Inflammatory macrophage (primary cell): ENCODE results near the gene SLC22A31.
"Not testable (repeated sequence)": the region's sequence is repeated elsewhere in the genome, so short reads cannot be mapped to it uniquely, and the experiment has no call there.

Experiments used
- DNase-seq, 2 donors: peaks; one replicate each; pipeline ENCODE4 v3.0.0-alpha.2; 2020 to 2022

Gene SLC22A31

GRCh38 chr16:89178453-89179147, 21.7 kb downstream of the SLC22A31 start:
- DNase-seq, result no peak

GRCh38 chr16:89177501-89177900, 22.8 kb downstream of the SLC22A31 start:
- DNase-seq, result no peak

GRCh38 chr16:89176717-89177116, 23.6 kb downstream of the SLC22A31 start:
- DNase-seq, result no peak

GRCh38 chr16:89176147-89176690, 24.1 kb downstream of the SLC22A31 start:
- DNase-seq, result no peak

GRCh38 chr16:89175280-89176146, 24.8 kb downstream of the SLC22A31 start:
- no peak for DNase-seq

- DNase-seq, result no peak
These were observed 25.5 kb downstream of the SLC22A31 start for GRCh38 chr16:89174877-89175276.

- no peak for DNase-seq
These were observed 26.1 kb downstream of the SLC22A31 start for GRCh38 chr16:89174055-89174827.

- DNase-seq, result no peak
These were observed 27.0 kb downstream of the SLC22A31 start for GRCh38 chr16:89173174-89173921.

GRCh38 chr16:89172528-89173173, 27.7 kb downstream of the SLC22A31 start:
- no peak for DNase-seq

GRCh38 chr16:89172171-89172527, 28.2 kb downstream of the SLC22A31 start:
- DNase-seq, result no peak

GRCh38 chr16:89171216-89172170, 28.8 kb downstream of the SLC22A31 start, which contains the start of gene CDH15:
Gene CDH15 (plus strand): TSS chr16:89171748. CDS start chr16:89171832, 84 bp downstream.
- peak; percentile 88 to 89 for DNase-seq

GRCh38 chr16:89170346-89171215, 29.8 kb downstream of the SLC22A31 start:
- DNase-seq, result no peak

GRCh38 chr16:89169778-89170177, 30.6 kb downstream of the SLC22A31 start:
- DNase-seq, result no peak

GRCh38 chr16:89168381-89169189, 31.8 kb downstream of the SLC22A31 start:
- DNase-seq, result no peak

GRCh38 chr16:89167425-89167941, 32.9 kb downstream of the SLC22A31 start:
- DNase-seq, result peak; percentile 78 to 82

- DNase-seq, result no peak
These were observed 33.5 kb downstream of the SLC22A31 start for GRCh38 chr16:89166696-89167424.

- not testable (repeated sequence) for DNase-seq
These were observed 34.7 kb downstream of the SLC22A31 start for GRCh38 chr16:89165681-89165979.
